PFSK-1 (cell line): ENCODE data around the gene NOP14.

Source experiments
- FOXP2 ChIP-seq: optimal IDR thresholded peaks from 2 replicates; pipeline ENCODE3; 2011; ENCODE audit warnings: borderline replicate concordance, control low read depth, inconsistent platforms; ENCODE audit not compliant: insufficient read depth; ENCODE audit errors: extremely low read length, extremely low read depth
- POLR2AphosphoS5 ChIP-seq: IDR thresholded peaks from 2 replicates; pipeline ENCODE4 v1.6.1; 2012; ENCODE audit warnings: low read depth, mild to moderate bottlenecking, control low read depth, low read length, moderate library complexity
- REST ChIP-seq, 2 experiments: IDR thresholded peaks; 2 replicates each; pipeline versions ENCODE4 v1.6.1 to v1.8.0; 2011 to 2012; ENCODE audit warnings: low read depth in 2 of 2, low read length in 2 of 2, control low read depth in 1 of 2, inconsistent platforms in 1 of 2, mild to moderate bottlenecking in 1 of 2, moderate library complexity in 1 of 2; ENCODE audit not compliant: insufficient read depth in 1 of 2
- SIN3A ChIP-seq: IDR thresholded peaks from 2 replicates; pipeline ENCODE4 v1.6.1; 2012; ENCODE audit warnings: mild to moderate bottlenecking, low read length, moderate library complexity, borderline replicate concordance; ENCODE audit not compliant: insufficient read depth
- TAF1 ChIP-seq: IDR thresholded peaks from 2 replicates; pipeline ENCODE4 v1.6.1; 2012; ENCODE audit warnings: low read length, control low read depth, borderline replicate concordance; ENCODE audit not compliant: insufficient read depth

DNA sequence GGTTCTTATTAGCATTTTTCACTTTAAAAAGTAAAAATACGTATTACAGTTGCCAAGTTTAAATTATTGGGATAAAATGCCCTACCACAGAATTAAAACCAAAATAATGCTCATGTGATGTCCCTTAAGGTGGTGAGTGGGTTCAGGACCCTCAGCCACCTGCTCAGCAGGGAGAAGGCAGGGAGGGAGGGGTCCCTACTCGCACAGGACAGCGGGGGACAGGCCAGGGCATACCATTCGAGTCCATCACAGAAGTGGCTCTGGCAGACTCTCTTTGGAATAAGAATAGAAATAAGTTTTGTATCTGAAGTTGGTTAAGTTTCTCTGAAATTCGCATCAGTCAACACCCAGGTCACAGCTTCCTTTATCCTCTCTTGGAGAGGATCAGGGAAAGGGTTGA, 37.7 kb downstream of the NOP14 start:
- no peak for TF ChIP-seq FOXP2
- no peak for TF ChIP-seq REST (IDR thresholded peaks at IDR 0.05; ENCODE audit: insufficient read depth in 1 of 2, low read depth in 2 of 2, low read length in 2 of 2)
- no peak for TF ChIP-seq SIN3A
- no peak for TF ChIP-seq POLR2AphosphoS5
- TF ChIP-seq TAF1 = no peak
